ENCODE measurements around the gene MIEN1. TPM values are rescaled to one million over a fixed set of nuclear protein-coding genes. Genes with fewer than 3 reads are reported as not detected.

Gene MIEN1
- total and polyA plus RNA-seq, 12 donors, result 27.7 to 190 (median 41.1) TPM

- WGBS, 2 donors, result 83 to 89% methylated on average over 18 of the region's 18 CpGs
- no peak for DNase-seq
- peaks cover 0 to 69% (median 62%) of the 10 kb centered on the region in 7 donors for H3K27me3 ChIP-seq
These were observed 12.0 kb upstream of the MIEN1 start for GRCh38 chr17:39742126-39742855.

DNA sequence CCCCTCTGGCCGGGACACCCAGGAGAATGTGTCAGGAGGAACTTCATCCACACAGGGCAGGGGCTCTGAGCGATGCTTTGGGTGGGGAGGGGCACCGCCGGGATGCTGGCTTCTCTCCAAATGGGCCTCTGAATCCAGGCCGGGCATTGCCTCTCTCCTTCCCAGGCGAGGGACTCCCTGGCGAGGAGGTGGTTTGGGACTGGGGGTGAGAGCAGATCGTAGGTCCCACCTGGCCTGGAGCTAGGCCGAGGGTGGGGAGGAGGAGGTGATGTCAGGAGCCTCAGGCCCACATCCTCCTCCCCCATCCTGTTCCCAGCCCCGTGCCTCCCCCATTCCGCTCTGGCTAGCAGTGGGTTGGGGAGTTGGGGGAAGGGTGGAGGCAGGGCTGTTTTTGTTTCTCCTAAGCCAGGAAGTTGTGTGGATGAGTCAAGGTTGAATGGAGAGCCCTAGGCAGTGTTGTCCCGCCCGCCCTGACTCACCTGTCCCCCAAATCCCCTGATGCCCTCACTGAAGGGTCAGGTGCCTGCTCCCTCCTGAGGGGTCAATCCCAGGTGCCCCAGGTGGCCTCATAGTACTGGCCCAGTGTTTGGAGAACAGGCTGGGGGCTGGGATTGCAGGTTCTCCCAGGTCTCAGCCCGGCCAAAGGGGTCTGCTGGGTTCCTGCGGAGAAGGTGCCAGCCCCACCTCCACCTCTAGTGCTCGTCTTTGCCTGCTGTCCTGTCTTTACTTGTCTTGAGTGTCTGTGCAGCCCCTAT, 10.2 kb upstream of the MIEN1 start:
- DNase-seq, result no peak
- WGBS, 2 donors, result 41 to 54% methylated on average over 16 of the region's 16 CpGs

More at GRCh38 chr17:39742126-39742855, 12.0 kb upstream of the MIEN1 start:
- no peak for ATAC-seq
- intact Hi-C loops (cut with DNase I), result no loop called here
- no peak overlapping the region for H3K4me3 ChIP-seq
- peaks cover 0 to 42% (median 35%) of the 10 kb centered on the region in 9 donors for H3K4me1 ChIP-seq
- no peaks in the 10 kb centered on the region for H3K36me3 ChIP-seq
- no peaks in the 10 kb centered on the region for H3K9me3 ChIP-seq
- TF ChIP-seq CTCF (IDR thresholded peaks at IDR 0.05), result no peak
- no peak overlapping the region for H3K27ac ChIP-seq

GRCh38 chr17:39739885-39740356, 9.6 kb upstream of the MIEN1 start:
- no peak for TF ChIP-seq CTCF (IDR thresholded peaks at IDR 0.05)
- peaks cover 0 to 89% (median 68%) of the 10 kb centered on the region in 7 donors for H3K27me3 ChIP-seq
- peaks cover 0 to 42% (median 35%) of the 10 kb centered on the region in 9 donors for H3K4me1 ChIP-seq
- no peaks in the 10 kb centered on the region for H3K36me3 ChIP-seq
- DNase-seq (no peak), ATAC-seq (no peak)
- 53 to 56% methylated on average over 9 of the region's 9 CpGs for WGBS, 2 donors
- no peaks in the 10 kb centered on the region for H3K9me3 ChIP-seq
- H3K4me3 ChIP-seq, result peak overlapping the region in 2 of 10 donors; percentile 26 to 28
- intact Hi-C loops (cut with DNase I), result no loop called here
- no peak overlapping the region for H3K27ac ChIP-seq

More for the DNA sequence above, 10.2 kb upstream of the MIEN1 start:
- H3K9me3 ChIP-seq, result no peaks in the 10 kb centered on the region
- no peak overlapping the region for H3K27ac ChIP-seq
- no peaks in the 10 kb centered on the region for H3K36me3 ChIP-seq
- ATAC-seq, result peak in 3 of 8 donors; percentile 23 to 38 (median 24)
- intact Hi-C loops (cut with DNase I), result no loop called here
- H3K4me1 ChIP-seq, result peaks cover 0 to 42% (median 35%) of the 10 kb centered on the region in 9 donors
- TF ChIP-seq CTCF (IDR thresholded peaks at IDR 0.05), result no peak
- H3K27me3 ChIP-seq, result peaks cover 0 to 86% (median 68%) of the 10 kb centered on the region in 7 donors
- no peak overlapping the region for H3K4me3 ChIP-seq

Data from heart right ventricle (tissue), 16 donors.